Heart left ventricle (tissue), 16 donors: Measurements from ENCODE around the gene CTNNA3. TPM values are rescaled to one million over a fixed set of nuclear protein-coding genes. Genes with fewer than 3 reads are reported as not detected.

Source experiments
- ATAC-seq, 4 donors: fragments of 200-7000 bp; cut with Tn5 transposase; one replicate each; pipeline ENCODE4 v1.9.1; 2020 to 2022; ENCODE audit warnings: moderate library complexity in 4 of 4, mild to moderate bottlenecking in 3 of 4, moderate number of reproducible peaks in 1 of 4
- DNase-seq, 5 donors: peaks; one replicate each; pipeline ENCODE4 v3.0.0-alpha.2; 2020
- H3K27ac ChIP-seq, 12 donors: fragments of 200-600 bp; sonication (generic) in 4 of 12; one replicate each; pipeline versions ENCODE4 v1.5.0 to v1.8.0; 2016 to 2022; ENCODE audit warnings: mild to moderate bottlenecking in 2 of 12
- H3K27me3 ChIP-seq, 9 donors: fragments of 200-600 bp; sonication (generic) in 2 of 9; one replicate each; pipeline versions ENCODE4 v1.5.1 to v1.8.0; 2016 to 2022; ENCODE audit warnings: mild to moderate bottlenecking in 3 of 9
- H3K36me3 ChIP-seq, 9 donors: fragments of 200-600 bp; sonication (generic) in 2 of 9; one replicate each; pipeline versions ENCODE4 v1.5.0 to v1.8.0; 2018 to 2022; ENCODE audit warnings: mild to moderate bottlenecking in 2 of 9
- H3K4me1 ChIP-seq, 12 donors: fragments of 200-600 bp; sonication (generic) in 4 of 12; one replicate each; pipeline versions ENCODE4 v1.5.0 to v1.8.0; 2016 to 2022; ENCODE audit warnings: mild to moderate bottlenecking in 3 of 12
- H3K4me3 ChIP-seq, 12 donors: fragments of 200-600 bp; sonication (generic) in 4 of 12; one replicate each; pipeline versions ENCODE4 v1.5.0 to v1.8.0; 2017 to 2022; ENCODE audit warnings: mild to moderate bottlenecking in 9 of 12, moderate library complexity in 4 of 12
- H3K9me3 ChIP-seq, 12 donors: fragments of 200-600 bp; sonication (generic) in 4 of 12; one replicate each; pipeline versions ENCODE4 v1.5.0 to v1.8.0; 2016 to 2022; ENCODE audit warnings: mild to moderate bottlenecking in 1 of 12
- CTCF ChIP-seq, 12 donors: fragments of 200-600 bp; sonication (generic) in 4 of 12; IDR thresholded peaks; one replicate each; pipeline versions ENCODE4 v1.5.0 to v1.8.0; 2018 to 2022; ENCODE audit warnings: antibody characterized with exemption in 12 of 12, mild to moderate bottlenecking in 5 of 12
- POLR2A ChIP-seq, 2 donors: fragments of 450-650 bp; IDR thresholded peaks; one replicate each; pipeline ENCODE4 v1.6.1; 2017; ENCODE audit warnings: antibody characterized with exemption in 2 of 2, mild to moderate bottlenecking in 2 of 2, moderate library complexity in 2 of 2
- WGBS, 4 donors: extraction: QIAGEN DNeasy Blood & Tissue Kit in 2 of 4; methylation state at CpG; one replicate each; pipeline versions ENCODE4 v1.1.5 to v1.1.7; 2013 to 2018; 5-methylcytosine and 5-hydroxymethylcytosine counted together
- intact Hi-C, 10 donors: fragments of 100-400 bp; cut with DNase I; formaldehyde crosslinking; loops; one replicate each; pipeline versions ENCODE4 v1.11.1 to v1.14.2; 2022
- polyA plus RNA-seq, 2 donors: library from polyadenylated mRNA; stranded (reverse); fragments of 200-250 nt; gene quantifications; one replicate each; pipeline ENCODE4 v1.2.3, GENCODE V29; 2013
- total RNA-seq, 9 donors: library from RNA; depleted of rRNA in 2 of 9; stranded (reverse); fragments of >200 nt in 2 of 9; fragmentation: NEBNext Ultra II Directional in 3 of 9; extraction: Animal tissue kit (Norgen Biotek cat#: 25700) in 3 of 9; gene quantifications; one replicate each; pipeline versions ENCODE4 v1.1.0 to v1.2.4, GENCODE V29; 2016 to 2023
- donor health status: ischemic (EF 13 %, LVEDD 7.1; RV severe dilation, severe dysfunction).
- donor health status: healthy with polysubstance abuse.
- donor health status: DM: no; HTN: yes; CAD: no.
- donor health status: DM: no; HTN: no; CAD: no.
- donor health status: ischemic (EF 25% LVEDD 6.9; RV normal size, moderate dysfunction).
- donor health status: ischemic (EF 25% LVEDD 5.7; RV mildly dilated, moderate dysfunction).
- donor health status: healthy.
- donor health status: DM: yes; HTN: yes; CAD: no.
- donor health status: ischemic (EF 35%, LVEDD 5.7; RV mildly dilated, moderate dysfunction).
- donor health status: nonischemic (EF 11% LVEDD 7.7; RV severe dilation, severe dysfunction).
- donor health status: DM: yes; HTN: yes; CAD: no.
- donor health status: PGD.
- donor health status: ischemic (EF 29% LVEDD 5.4; RV normal size, mild dysfunction).
- donor health status: nonischemic (EF 23%, LVEDD 6.1; RV moderate dilation, normal function).

The CTNNA3 gene
- total and polyA plus RNA-seq, 11 donors: 4.8 to 200 (median 99.0) TPM

- Histone ChIP-seq H3K4me3 (no peak overlapping the region), H3K9me3 (no peaks in the 10 kb centered on the region), H3K4me1 (no peaks in the 10 kb centered on the region), H3K36me3 (no peaks in the 10 kb centered on the region), H3K27me3 (no peaks in the 10 kb centered on the region), H3K27ac (no peak overlapping the region)
- DNase-seq (no peak), ATAC-seq (no peak)
- 94 to 97% (median 96%) methylated on average over 9 of the region's 9 CpGs for WGBS, 4 donors
- intact Hi-C loops: no loop called here
- no peak for TF ChIP-seq CTCF (IDR thresholded peaks at IDR 0.05)
- TF ChIP-seq POLR2A (IDR thresholded peaks at IDR 0.05): no peak
These were observed 662.1 kb downstream of the CTNNA3 start for GRCh38 chr10:67033878-67034277.

- Histone ChIP-seq H3K27me3 (no peaks in the 10 kb centered on the region), H3K9me3 (no peaks in the 10 kb centered on the region), H3K36me3 (no peaks in the 10 kb centered on the region), H3K4me1 (no peaks in the 10 kb centered on the region), H3K27ac (no peak overlapping the region), H3K4me3 (no peak overlapping the region)
- no peak for DNase-seq
- no peak for TF ChIP-seq CTCF (IDR thresholded peaks at IDR 0.05)
- TF ChIP-seq POLR2A (IDR thresholded peaks at IDR 0.05): no peak
- intact Hi-C loops: no loop called here
- no peak for ATAC-seq
These were observed 673.9 kb downstream of the CTNNA3 start for GRCh38 chr10:67022099-67022498.

- TF ChIP-seq POLR2A (IDR thresholded peaks at IDR 0.05): no peak
- no peak for TF ChIP-seq CTCF (IDR thresholded peaks at IDR 0.05)
- intact Hi-C loops: no loop called here
- 81 to 87% (median 83%) methylated on average over 2 of the region's 2 CpGs for WGBS, 4 donors
These were observed 678.8 kb downstream of the CTNNA3 start for GRCh38 chr10:67017218-67017617.

GRCh38 chr10:67015225-67015624 lies 680.8 kb downstream of the CTNNA3 start:
- no peak overlapping the region for H3K27ac ChIP-seq
- no peaks in the 10 kb centered on the region for H3K9me3 ChIP-seq
- H3K36me3 ChIP-seq: no peaks in the 10 kb centered on the region
- no peak for TF ChIP-seq POLR2A (IDR thresholded peaks at IDR 0.05)
- no peak for TF ChIP-seq CTCF (IDR thresholded peaks at IDR 0.05)
- 63 to 78% (median 70%) methylated on average over 1 of the region's 1 CpG for WGBS, 4 donors
- no peak overlapping the region for H3K4me3 ChIP-seq
- intact Hi-C loops: no loop called here
- ATAC-seq: no peak
- no peaks in the 10 kb centered on the region for H3K4me1 ChIP-seq
- H3K27me3 ChIP-seq: no peaks in the 10 kb centered on the region
- no peak for DNase-seq

More at GRCh38 chr10:67017218-67017617, 678.8 kb downstream of the CTNNA3 start:
- DNase-seq (no peak), ATAC-seq (no peak)
- Histone ChIP-seq H3K9me3 (no peaks in the 10 kb centered on the region), H3K27ac (no peak overlapping the region), H3K4me1 (no peaks in the 10 kb centered on the region), H3K4me3 (no peak overlapping the region), H3K36me3 (no peaks in the 10 kb centered on the region), H3K27me3 (no peaks in the 10 kb centered on the region)
